ENCODE measurements around the gene SNRNP70. TPM values are rescaled to one million over a fixed set of nuclear protein-coding genes. Genes with fewer than 3 reads are reported as not detected.
A peak's percentile ranks its signal among the peaks of the same experiment; 100 is the strongest.

Gene SNRNP70
- total and polyA plus RNA-seq, 2 of the 13 experiments (the other 11 are each of a cell fraction or from before 2014, with no cell fraction given), result 150 to 210 TPM

DNA sequence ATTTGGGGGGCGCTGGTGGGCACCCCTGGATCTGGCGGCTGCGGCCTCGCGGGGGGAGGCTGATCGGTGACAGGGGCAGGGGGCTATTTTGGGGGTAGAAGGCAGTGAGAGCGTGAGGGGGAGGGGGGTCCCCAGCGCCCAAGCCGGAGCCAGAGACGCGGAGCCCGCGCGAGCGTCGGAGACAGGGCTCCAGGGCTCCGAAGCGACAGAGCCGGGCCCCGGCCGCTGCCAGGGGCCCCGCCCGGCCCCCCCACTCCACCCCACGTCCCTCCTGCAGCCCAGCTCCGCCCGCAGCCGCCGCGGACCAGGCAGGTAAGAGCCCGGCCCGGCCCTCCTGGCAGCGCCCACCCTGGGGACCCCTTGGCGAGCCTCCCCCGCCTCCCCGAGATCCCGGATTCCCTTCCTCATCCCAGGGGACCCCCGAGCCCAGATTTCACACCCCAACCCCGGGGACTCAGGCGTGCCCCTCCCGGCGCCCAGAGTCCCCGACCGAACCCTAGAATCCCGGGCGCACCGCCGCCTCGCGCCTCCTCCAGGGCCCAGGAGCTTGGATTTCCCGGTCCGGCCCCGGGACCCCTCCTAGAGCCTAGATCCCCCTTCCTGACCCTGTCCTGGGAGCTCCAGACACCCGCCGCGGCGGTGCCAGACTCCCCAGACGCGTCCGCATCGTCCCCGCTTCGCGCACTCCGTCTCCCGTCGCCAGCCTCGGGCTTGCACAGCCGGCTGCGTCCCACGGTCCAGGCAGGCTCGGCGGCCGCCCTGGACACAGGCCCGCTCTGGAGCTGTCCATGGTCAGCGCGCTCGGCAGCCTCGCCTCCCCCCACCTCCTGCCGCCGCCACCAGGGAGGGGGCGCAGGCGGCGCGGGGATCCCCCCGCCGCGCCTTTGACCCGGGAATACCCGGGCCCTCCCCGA is 34.4 kb downstream of the SNRNP70 start, which contains the start of gene PPFIA3 (continued):
- TF ChIP-seq ZNF446 (CRISPR knock-in tag; IDR thresholded peaks at IDR 0.05) (0 out of 2 replicates have a peak, but pooled peaks have one; percentile 49), ZNF616 (CRISPR knock-in tag; IDR thresholded peaks at IDR 0.05; ENCODE audit: low read depth) (0 out of 2 replicates have a peak, but pooled peaks have one; percentile 60), ZNF782 (CRISPR knock-in tag; IDR thresholded peaks at IDR 0.05; ENCODE audit: borderline replicate concordance) (no peak), ZNF678 (CRISPR knock-in tag; IDR thresholded peaks at IDR 0.05) (no peak), ZNF740 (CRISPR knock-in tag; IDR thresholded peaks at IDR 0.05) (peak; percentile 92), ZNF121 (CRISPR knock-in tag; IDR thresholded peaks at IDR 0.05) (no peak), MEIS2 (CRISPR knock-in tag; IDR thresholded peaks at IDR 0.05) (no peak), ZNF776 (CRISPR knock-in tag; IDR thresholded peaks at IDR 0.05) (peak; percentile 36; the same call in 1 of the 2 replicates), NKX3-1 (CRISPR knock-in tag; IDR thresholded peaks at IDR 0.05) (no peak), ZNF766 (CRISPR knock-in tag; IDR thresholded peaks at IDR 0.05; ENCODE audit: borderline replicate concordance) (peak; percentile 88), NR2F6 (IDR thresholded peaks at IDR 0.05) (no peak), NR2F6 (CRISPR knock-in tag; IDR thresholded peaks at IDR 0.05) (peak; percentile 7; the same call in 1 of the 2 replicates), ZNF563 (CRISPR knock-in tag; IDR thresholded peaks at IDR 0.05) (peak; percentile 86), SATB2 (CRISPR knock-in tag; IDR thresholded peaks at IDR 0.05) (no peak), RXRA (CRISPR knock-in tag; IDR thresholded peaks at IDR 0.05) (0 out of 2 replicates have a peak, but pooled peaks have one; percentile 48), KLF15 (CRISPR knock-in tag; IDR thresholded peaks at IDR 0.05; ENCODE audit: borderline replicate concordance) (0 out of 2 replicates have a peak, but pooled peaks have one; percentile 68), KMT2B (CRISPR knock-in tag; IDR thresholded peaks at IDR 0.05) (peak; percentile 71), SIN3A (IDR thresholded peaks at IDR 0.05; ENCODE audit: borderline replicate concordance, low read depth, low read length) (peak; percentile 80; the same call in 1 of the 2 replicates), ZNF414 (CRISPR knock-in tag; IDR thresholded peaks at IDR 0.05) (0 out of 2 replicates have a peak, but pooled peaks have one; percentile 35), ZFYVE20 (CRISPR knock-in tag; IDR thresholded peaks at IDR 0.05; ENCODE audit: borderline replicate concordance, low read depth) (0 out of 2 replicates have a peak, but pooled peaks have one; percentile 81), MBNL3 (CRISPR knock-in tag; conservative IDR thresholded peaks at IDR 0.05) (no peak)
- TF ChIP-seq, protein P1, sequence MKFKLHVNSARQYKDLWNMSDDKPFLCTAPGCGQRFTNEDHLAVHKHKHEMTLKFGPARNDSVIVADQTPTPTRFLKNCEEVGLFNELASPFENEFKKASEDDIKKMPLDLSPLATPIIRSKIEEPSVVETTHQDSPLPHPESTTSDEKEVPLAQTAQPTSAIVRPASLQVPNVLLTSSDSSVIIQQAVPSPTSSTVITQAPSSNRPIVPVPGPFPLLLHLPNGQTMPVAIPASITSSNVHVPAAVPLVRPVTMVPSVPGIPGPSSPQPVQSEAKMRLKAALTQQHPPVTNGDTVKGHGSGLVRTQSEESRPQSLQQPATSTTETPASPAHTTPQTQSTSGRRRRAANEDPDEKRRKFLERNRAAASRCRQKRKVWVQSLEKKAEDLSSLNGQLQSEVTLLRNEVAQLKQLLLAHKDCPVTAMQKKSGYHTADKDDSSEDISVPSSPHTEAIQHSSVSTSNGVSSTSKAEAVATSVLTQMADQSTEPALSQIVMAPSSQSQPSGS (CRISPR knock-in tag; IDR thresholded peaks at IDR 0.05), result peak; percentile 54; the same call in 1 of the 2 replicates
- TF ChIP-seq, protein P2, sequence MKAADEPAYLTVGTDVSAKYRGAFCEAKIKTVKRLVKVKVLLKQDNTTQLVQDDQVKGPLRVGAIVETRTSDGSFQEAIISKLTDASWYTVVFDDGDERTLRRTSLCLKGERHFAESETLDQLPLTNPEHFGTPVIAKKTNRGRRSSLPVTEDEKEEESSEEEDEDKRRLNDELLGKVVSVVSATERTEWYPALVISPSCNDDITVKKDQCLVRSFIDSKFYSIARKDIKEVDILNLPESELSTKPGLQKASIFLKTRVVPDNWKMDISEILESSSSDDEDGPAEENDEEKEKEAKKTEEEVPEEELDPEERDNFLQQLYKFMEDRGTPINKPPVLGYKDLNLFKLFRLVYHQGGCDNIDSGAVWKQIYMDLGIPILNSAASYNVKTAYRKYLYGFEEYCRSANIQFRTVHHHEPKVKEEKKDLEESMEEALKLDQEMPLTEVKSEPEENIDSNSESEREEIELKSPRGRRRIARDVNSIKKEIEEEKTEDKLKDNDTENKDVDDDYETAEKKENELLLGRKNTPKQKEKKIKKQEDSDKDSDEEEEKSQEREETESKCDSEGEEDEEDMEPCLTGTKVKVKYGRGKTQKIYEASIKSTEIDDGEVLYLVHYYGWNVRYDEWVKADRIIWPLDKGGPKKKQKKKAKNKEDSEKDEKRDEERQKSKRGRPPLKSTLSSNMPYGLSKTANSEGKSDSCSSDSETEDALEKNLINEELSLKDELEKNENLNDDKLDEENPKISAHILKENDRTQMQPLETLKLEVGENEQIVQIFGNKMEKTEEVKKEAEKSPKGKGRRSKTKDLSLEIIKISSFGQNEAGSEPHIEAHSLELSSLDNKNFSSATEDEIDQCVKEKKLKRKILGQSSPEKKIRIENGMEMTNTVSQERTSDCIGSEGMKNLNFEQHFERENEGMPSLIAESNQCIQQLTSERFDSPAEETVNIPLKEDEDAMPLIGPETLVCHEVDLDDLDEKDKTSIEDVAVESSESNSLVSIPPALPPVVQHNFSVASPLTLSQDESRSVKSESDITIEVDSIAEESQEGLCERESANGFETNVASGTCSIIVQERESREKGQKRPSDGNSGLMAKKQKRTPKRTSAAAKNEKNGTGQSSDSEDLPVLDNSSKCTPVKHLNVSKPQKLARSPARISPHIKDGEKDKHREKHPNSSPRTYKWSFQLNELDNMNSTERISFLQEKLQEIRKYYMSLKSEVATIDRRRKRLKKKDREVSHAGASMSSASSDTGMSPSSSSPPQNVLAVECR (CRISPR knock-in tag; IDR thresholded peaks at IDR 0.05; ENCODE audit: borderline replicate concordance), result peak; percentile 86
